ENCODE results near the gene IQGAP3. TPM values are rescaled to one million over a fixed set of nuclear protein-coding genes. Genes with fewer than 3 reads are reported as not detected.

IQGAP3 gene, protein sequence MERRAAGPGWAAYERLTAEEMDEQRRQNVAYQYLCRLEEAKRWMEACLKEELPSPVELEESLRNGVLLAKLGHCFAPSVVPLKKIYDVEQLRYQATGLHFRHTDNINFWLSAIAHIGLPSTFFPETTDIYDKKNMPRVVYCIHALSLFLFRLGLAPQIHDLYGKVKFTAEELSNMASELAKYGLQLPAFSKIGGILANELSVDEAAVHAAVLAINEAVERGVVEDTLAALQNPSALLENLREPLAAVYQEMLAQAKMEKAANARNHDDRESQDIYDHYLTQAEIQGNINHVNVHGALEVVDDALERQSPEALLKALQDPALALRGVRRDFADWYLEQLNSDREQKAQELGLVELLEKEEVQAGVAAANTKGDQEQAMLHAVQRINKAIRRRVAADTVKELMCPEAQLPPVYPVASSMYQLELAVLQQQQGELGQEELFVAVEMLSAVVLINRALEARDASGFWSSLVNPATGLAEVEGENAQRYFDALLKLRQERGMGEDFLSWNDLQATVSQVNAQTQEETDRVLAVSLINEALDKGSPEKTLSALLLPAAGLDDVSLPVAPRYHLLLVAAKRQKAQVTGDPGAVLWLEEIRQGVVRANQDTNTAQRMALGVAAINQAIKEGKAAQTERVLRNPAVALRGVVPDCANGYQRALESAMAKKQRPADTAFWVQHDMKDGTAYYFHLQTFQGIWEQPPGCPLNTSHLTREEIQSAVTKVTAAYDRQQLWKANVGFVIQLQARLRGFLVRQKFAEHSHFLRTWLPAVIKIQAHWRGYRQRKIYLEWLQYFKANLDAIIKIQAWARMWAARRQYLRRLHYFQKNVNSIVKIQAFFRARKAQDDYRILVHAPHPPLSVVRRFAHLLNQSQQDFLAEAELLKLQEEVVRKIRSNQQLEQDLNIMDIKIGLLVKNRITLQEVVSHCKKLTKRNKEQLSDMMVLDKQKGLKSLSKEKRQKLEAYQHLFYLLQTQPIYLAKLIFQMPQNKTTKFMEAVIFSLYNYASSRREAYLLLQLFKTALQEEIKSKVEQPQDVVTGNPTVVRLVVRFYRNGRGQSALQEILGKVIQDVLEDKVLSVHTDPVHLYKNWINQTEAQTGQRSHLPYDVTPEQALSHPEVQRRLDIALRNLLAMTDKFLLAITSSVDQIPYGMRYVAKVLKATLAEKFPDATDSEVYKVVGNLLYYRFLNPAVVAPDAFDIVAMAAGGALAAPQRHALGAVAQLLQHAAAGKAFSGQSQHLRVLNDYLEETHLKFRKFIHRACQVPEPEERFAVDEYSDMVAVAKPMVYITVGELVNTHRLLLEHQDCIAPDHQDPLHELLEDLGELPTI (N-terminal part only)
- total RNA-seq (1 to 10 TPM; 4.4 to 4.7 TPM), polyA plus RNA-seq (not detected)

- Histone ChIP-seq H3K36me3 (ENCODE audit: insufficient read depth, low read length) (no peaks in the 10 kb centered on the region), H3K4me1 (ENCODE audit: insufficient read depth, low read length) (peaks cover 6% of the 10 kb centered on the region), H3K4me3 (ENCODE audit: low read length) (peak within 1 kb of the TSS; percentile 26), H3K27me3 (ENCODE audit: insufficient read depth, low read length, poor library complexity, severe bottlenecking) (peaks cover 13% of the 10 kb centered on the region), H3K9me3 (ENCODE audit: low read length) (no peaks in the 10 kb centered on the region), H3K27ac (ENCODE audit: low read depth, low read length) (peak within 1 kb of the TSS; percentile 55)
- H3K27me3 Mint-ChIP-seq, result peaks cover 17 to 42% of the 10 kb centered on the region in 2 donors
- ChIA-PET POLR2A (no interaction called here), CTCF (interaction anchor here (1.1 to 1.7 kb wide), 4 partner anchors 10 to 187 kb away, joined by 3 to 5 read pairs (median 4); no protein-coding TSS in a partner anchor)
- peak within 1 kb of the TSS in 6 of 7 donors; percentile 61 to 88 (median 74) for H3K4me3 Mint-ChIP-seq
- H3K27ac Mint-ChIP-seq, result peak within 1 kb of the TSS in 5 of 8 donors; percentile 26 to 59 (median 37)
- peaks cover 8 to 15% (median 13%) of the 10 kb centered on the region in 3 donors for H3K4me1 Mint-ChIP-seq
- peak; percentile 47 to 81 (median 62) for DNase-seq
- H3K9me3 Mint-ChIP-seq, result no peaks in the 10 kb centered on the region
- H3K36me3 Mint-ChIP-seq, result no peaks in the 10 kb centered on the region
Observed at GRCh38 chr1:156571919-156572662, at the start of gene IQGAP3. IQGAP3 (minus strand) TSS chr1:156572565; CDS start chr1:156572529, 36 bp downstream.

GRCh38 chr1:156619582-156619955, 47.2 kb upstream of the IQGAP3 start:
- Mint-ChIP-seq H3K27ac (no peak overlapping the region), H3K27me3 (peaks cover 39 to 63% of the 10 kb centered on the region in 2 donors), H3K4me1 (peaks cover 0 to 7% (median 3%) of the 10 kb centered on the region in 3 donors), H3K9me3 (no peaks in the 10 kb centered on the region), H3K4me3 (no peak overlapping the region), H3K36me3 (no peaks in the 10 kb centered on the region)
- Histone ChIP-seq H3K27me3 (ENCODE audit: insufficient read depth, low read length, poor library complexity, severe bottlenecking) (peaks cover 22% of the 10 kb centered on the region), H3K4me1 (ENCODE audit: insufficient read depth, low read length) (peaks cover 5% of the 10 kb centered on the region), H3K27ac (ENCODE audit: low read depth, low read length) (no peak overlapping the region), H3K4me3 (ENCODE audit: low read length) (no peak overlapping the region), H3K9me3 (ENCODE audit: low read length) (no peaks in the 10 kb centered on the region), H3K36me3 (ENCODE audit: insufficient read depth, low read length) (no peaks in the 10 kb centered on the region)
- DNase-seq, result no peak
- CTCF ChIA-PET, result interaction anchor here (1.1 kb wide), 1 partner anchor 39 kb away, joined by 4 read pairs; no protein-coding TSS in a partner anchor
- POLR2A ChIA-PET, result no interaction called here

- Histone ChIP-seq H3K9me3 (ENCODE audit: low read length) (no peaks in the 10 kb centered on the region), H3K4me1 (ENCODE audit: insufficient read depth, low read length) (peaks cover 2% of the 10 kb centered on the region), H3K36me3 (ENCODE audit: insufficient read depth, low read length) (no peaks in the 10 kb centered on the region), H3K27ac (ENCODE audit: low read depth, low read length) (no peak within 1 kb of the TSS), H3K27me3 (ENCODE audit: insufficient read depth, low read length, poor library complexity, severe bottlenecking) (peaks cover 17% of the 10 kb centered on the region), H3K4me3 (ENCODE audit: low read length) (no peak within 1 kb of the TSS)
- Mint-ChIP-seq H3K27me3 (peaks cover 39 to 60% of the 10 kb centered on the region in 2 donors), H3K27ac (no peak within 1 kb of the TSS), H3K4me3 (no peak within 1 kb of the TSS), H3K9me3 (no peaks in the 10 kb centered on the region), H3K36me3 (no peaks in the 10 kb centered on the region), H3K4me1 (peaks cover 0 to 4% (median 3%) of the 10 kb centered on the region in 3 donors)
- DNase-seq, result no peak
- POLR2A ChIA-PET, result no interaction called here
- CTCF ChIA-PET, result no interaction called here
Observed at GRCh38 chr1:156618853-156619581, 46.7 kb upstream of the IQGAP3 start, which contains the start of gene HAPLN2. HAPLN2 (plus strand) TSS chr1:156619415; CDS start chr1:156623491, 4,076 bp downstream.

GRCh38 chr1:156616463-156616862, 44.1 kb upstream of the IQGAP3 start:
- H3K4me1 Mint-ChIP-seq, result no peaks in the 10 kb centered on the region
- Histone ChIP-seq H3K27ac (ENCODE audit: low read depth, low read length) (no peak overlapping the region), H3K4me3 (ENCODE audit: low read length) (no peak overlapping the region), H3K9me3 (ENCODE audit: low read length) (no peaks in the 10 kb centered on the region), H3K4me1 (ENCODE audit: insufficient read depth, low read length) (no peaks in the 10 kb centered on the region), H3K27me3 (ENCODE audit: insufficient read depth, low read length, poor library complexity, severe bottlenecking) (peaks cover 7% of the 10 kb centered on the region), H3K36me3 (ENCODE audit: insufficient read depth, low read length) (no peaks in the 10 kb centered on the region)
- H3K27me3 Mint-ChIP-seq, result peaks cover 26 to 59% of the 10 kb centered on the region in 2 donors
- ChIA-PET CTCF (interaction anchor here (1.1 to 7.4 kb wide), 3 partner anchors 9 to 43 kb away, joined by 4 to 39 read pairs (median 5); no protein-coding TSS in a partner anchor), POLR2A (no interaction called here)
- no peak overlapping the region for H3K27ac Mint-ChIP-seq
- DNase-seq, result no peak
- no peaks in the 10 kb centered on the region for H3K36me3 Mint-ChIP-seq
- no peaks in the 10 kb centered on the region for H3K9me3 Mint-ChIP-seq
- no peak overlapping the region for H3K4me3 Mint-ChIP-seq

- peaks cover 7% of the 10 kb centered on the region for H3K27me3 ChIP-seq (ENCODE audit: insufficient read depth, low read length, poor library complexity, severe bottlenecking)
- H3K36me3 ChIP-seq (ENCODE audit: insufficient read depth, low read length), result no peaks in the 10 kb centered on the region
- CTCF ChIA-PET, result interaction anchor here (7.4 kb wide), 1 partner anchor 10 kb away, joined by 39 read pairs; no protein-coding TSS in a partner anchor
- no peaks in the 10 kb centered on the region for H3K36me3 Mint-ChIP-seq
- no peaks in the 10 kb centered on the region for H3K9me3 Mint-ChIP-seq
- H3K9me3 ChIP-seq (ENCODE audit: low read length), result no peaks in the 10 kb centered on the region
- no peak overlapping the region for H3K4me3 ChIP-seq (ENCODE audit: low read length)
- H3K4me3 Mint-ChIP-seq, result no peak overlapping the region
- peaks cover 26 to 59% of the 10 kb centered on the region in 2 donors for H3K27me3 Mint-ChIP-seq
- H3K27ac Mint-ChIP-seq, result no peak overlapping the region
- DNase-seq, result no peak
- no peak overlapping the region for H3K27ac ChIP-seq (ENCODE audit: low read depth, low read length)
- POLR2A ChIA-PET, result no interaction called here
- H3K4me1 ChIP-seq (ENCODE audit: insufficient read depth, low read length), result no peaks in the 10 kb centered on the region
- no peaks in the 10 kb centered on the region for H3K4me1 Mint-ChIP-seq
Observed at GRCh38 chr1:156615946-156616345, 43.6 kb upstream of the IQGAP3 start.

DNA sequence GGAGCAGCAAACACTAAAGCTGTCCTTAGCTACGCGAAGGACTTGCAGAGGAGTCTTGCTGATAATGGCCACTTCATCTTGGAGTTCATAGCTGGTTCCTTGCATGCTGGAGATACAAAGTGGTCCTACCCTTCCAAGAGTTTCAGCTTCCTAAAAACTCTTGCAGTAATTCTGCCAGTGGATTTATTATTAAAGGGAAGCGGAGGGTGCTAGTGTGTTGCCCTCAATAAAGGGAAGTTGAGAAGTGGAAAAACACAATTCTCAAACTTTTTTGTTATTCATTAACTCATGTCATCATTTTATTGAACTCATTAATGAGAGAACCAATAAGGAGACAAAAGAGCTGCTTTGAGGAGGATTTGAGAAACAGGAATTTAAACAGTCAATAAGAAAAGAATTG, 40.3 kb upstream of the IQGAP3 start:
- no peaks in the 10 kb centered on the region for H3K9me3 ChIP-seq (ENCODE audit: low read length)
- H3K27me3 ChIP-seq (ENCODE audit: insufficient read depth, low read length, poor library complexity, severe bottlenecking), result no peaks in the 10 kb centered on the region
- H3K27ac Mint-ChIP-seq, result no peak overlapping the region
- peaks cover 10% of the 10 kb centered on the region for H3K4me1 ChIP-seq (ENCODE audit: insufficient read depth, low read length)
- no peak overlapping the region for H3K4me3 ChIP-seq (ENCODE audit: low read length)
- POLR2A ChIA-PET, result no interaction called here
- H3K27ac ChIP-seq (ENCODE audit: low read depth, low read length), result no peak overlapping the region
- no peak for DNase-seq
- H3K36me3 ChIP-seq (ENCODE audit: insufficient read depth, low read length), result no peaks in the 10 kb centered on the region
- H3K36me3 Mint-ChIP-seq, result no peaks in the 10 kb centered on the region
- no peaks in the 10 kb centered on the region for H3K9me3 Mint-ChIP-seq
- H3K27me3 Mint-ChIP-seq, result peaks cover 17 to 45% of the 10 kb centered on the region in 2 donors
- no peak overlapping the region for H3K4me3 Mint-ChIP-seq
- CTCF ChIA-PET, result interaction anchor here (0.8 to 7.4 kb wide), 7 partner anchors 9 to 227 kb away, joined by 3 to 39 read pairs (median 4); partner anchors contain the start of gene NAXE
- H3K4me1 Mint-ChIP-seq, result peaks cover 6 to 15% (median 9%) of the 10 kb centered on the region in 3 donors

All from CD8-positive, alpha-beta memory T cell (primary cell).